ENCODE data around the gene TUBB.

- TF ChIP-seq CTCF (IDR thresholded peaks at IDR 0.05 in 8 of 11, conservative IDR thresholded peaks at IDR 0.05 in 3 of 11): no peak
- no peak for TF ChIP-seq POLR2AphosphoS5 (IDR thresholded peaks at IDR 0.05)
- TF ChIP-seq POLR2A (IDR thresholded peaks at IDR 0.05): no peak
Measured at GRCh38 chr6:30766461-30767157, 46.5 kb downstream of the TUBB start.
